Uterus (tissue), 2 donors: ENCODE data around the gene MEIS2.

ENCODE experiments used
- CTCF ChIP-seq, 4 experiments: fragments of 200-600 bp in 2 of 4; fragments of 450-650 bp in 2 of 4; sonication (generic) in 2 of 4; IDR thresholded peaks; one replicate each; pipeline ENCODE4 v1.5.1; 2016 to 2019; ENCODE audit warnings: antibody characterized with exemption in 4 of 4, mild to moderate bottlenecking in 2 of 4, moderate library complexity in 1 of 4
- POLR2A ChIP-seq, 2 donors: fragments of 450-650 bp; IDR thresholded peaks; one replicate each; pipeline ENCODE4 v1.6.1; 2016; ENCODE audit warnings: antibody characterized with exemption in 2 of 2, mild to moderate bottlenecking in 1 of 2, moderate library complexity in 1 of 2

- TF ChIP-seq CTCF (IDR thresholded peaks at IDR 0.05) = no peak
- TF ChIP-seq POLR2A (IDR thresholded peaks at IDR 0.05) = no peak
Measured at GRCh38 chr15:37053166-37053565, 47.2 kb downstream of the MEIS2 start.
